ENCODE measurements around the gene UBE2L3. TPM values are rescaled to one million over a fixed set of nuclear protein-coding genes. Genes with fewer than 3 reads are reported as not detected.
A peak's percentile ranks its signal among the peaks of the same experiment; 100 is the strongest.

UBE2L3 gene
- total and polyA plus RNA-seq, 2 of the 13 experiments (the other 11 are each of a cell fraction or from before 2014, with no cell fraction given), result 30.2 to 58.1 TPM

- TF ChIP-seq ZBTB40 (IDR thresholded peaks at IDR 0.05) (no peak), ZBTB40 (CRISPR knock-in tag; IDR thresholded peaks at IDR 0.05) (no peak; the same call in 1 of the 2 replicates), DPF2 (CRISPR knock-in tag; IDR thresholded peaks at IDR 0.05; ENCODE audit: borderline replicate concordance, low read depth) (no peak), POLR2A (IDR thresholded peaks at IDR 0.05; ENCODE audit: insufficient read depth in 1 of 2, low read depth in 2 of 2, low read length in 2 of 2) (peak; percentile 91 to 96), THAP11 (CRISPR knock-in tag; IDR thresholded peaks at IDR 0.05) (peak; percentile 54), POGK (CRISPR knock-in tag; conservative IDR thresholded peaks at IDR 0.05) (no peak), ZNF879 (CRISPR knock-in tag; IDR thresholded peaks at IDR 0.05) (peak; percentile 49; the same call in 1 of the 2 replicates), REL (CRISPR knock-in tag; conservative IDR thresholded peaks at IDR 0.05) (no peak), TBL1XR1 (IDR thresholded peaks at IDR 0.05; ENCODE audit: borderline replicate concordance, low read length, partially characterized antibody) (peak; percentile 22), IRX3 (CRISPR knock-in tag; IDR thresholded peaks at IDR 0.05; ENCODE audit: borderline replicate concordance, low read depth) (no peak), RARA (CRISPR knock-in tag; IDR thresholded peaks at IDR 0.05) (no peak), ZNF580 (CRISPR knock-in tag; IDR thresholded peaks at IDR 0.05; ENCODE audit: borderline replicate concordance, low read depth) (no peak), KLF15 (CRISPR knock-in tag; IDR thresholded peaks at IDR 0.05; ENCODE audit: borderline replicate concordance) (no peak), HMGXB4 (CRISPR knock-in tag; IDR thresholded peaks at IDR 0.05; ENCODE audit: borderline replicate concordance in 1 of 2, low read depth in 1 of 2) (peak; percentile 36 to 40; a peak in 2 of 4 replicates), DRAP1 (CRISPR knock-in tag; IDR thresholded peaks at IDR 0.05) (peak; percentile 48)
Observed at GRCh38 chr22:21641789-21642583, 74.5 kb downstream of the UBE2L3 start, which contains the start of gene SDF2L1 (continued).
